Activated CD8-positive, alpha-beta memory T cell treated with anti-CD3 and anti-CD28 coated beads, Interleukin-2, amount 50 U/mL, for 24 hours (primary cell): ENCODE results near the gene RBM38.

ENCODE experiments used
- DNase-seq: peaks from one replicate; pipeline ENCODE4 v3.0.0-alpha.2; 2020; ENCODE audit errors: extremely low read depth

Gene RBM38

GRCh38 chr20:57374931-57375651 lies 16.1 kb upstream of the RBM38 start:
- DNase-seq: no peak

- DNase-seq: no peak
Observed at GRCh38 chr20:57375652-57376230, 15.5 kb upstream of the RBM38 start.

GRCh38 chr20:57377350-57377749 lies 13.8 kb upstream of the RBM38 start:
- DNase-seq: no peak

GRCh38 chr20:57378107-57378506 lies 13.1 kb upstream of the RBM38 start:
- DNase-seq: no peak

- DNase-seq: no peak
Observed at GRCh38 chr20:57378646-57379262, 12.4 kb upstream of the RBM38 start.

GRCh38 chr20:57379263-57379647 lies 11.9 kb upstream of the RBM38 start:
- DNase-seq: no peak

- no peak for DNase-seq
Observed at GRCh38 chr20:57380081-57380750, 11.0 kb upstream of the RBM38 start.

- peak; percentile 69 for DNase-seq
Observed at GRCh38 chr20:57381596-57382503, 9.3 kb upstream of the RBM38 start.

- DNase-seq: no peak
Observed at GRCh38 chr20:57382516-57382915, 8.7 kb upstream of the RBM38 start.

- no peak for DNase-seq
Observed at GRCh38 chr20:57383447-57384347, 7.5 kb upstream of the RBM38 start.

GRCh38 chr20:57384486-57384885 lies 6.7 kb upstream of the RBM38 start:
- no peak for DNase-seq

GRCh38 chr20:57384953-57385761 lies 6.0 kb upstream of the RBM38 start:
- DNase-seq: no peak

GRCh38 chr20:57385940-57386339 lies 5.3 kb upstream of the RBM38 start:
- no peak for DNase-seq

GRCh38 chr20:57386762-57387161 lies 4.4 kb upstream of the RBM38 start:
- no peak for DNase-seq

- no peak for DNase-seq
Observed at GRCh38 chr20:57387463-57387862, 3.7 kb upstream of the RBM38 start.

GRCh38 chr20:57387945-57388371 lies 3.2 kb upstream of the RBM38 start:
- DNase-seq: no peak

- no peak for DNase-seq
Observed at GRCh38 chr20:57388953-57389694, 2.1 kb upstream of the RBM38 start.

GRCh38 chr20:57389695-57390603 lies 1.2 kb upstream of the RBM38 start:
- DNase-seq: no peak
